Endothelial cell of umbilical vein (primary cell): ENCODE results near the gene RSPH10B2.
"Not testable (repeated sequence)": the region's sequence is repeated elsewhere in the genome, so short reads cannot be mapped to it uniquely, and the experiment has no call there.

Source experiments
- EZH2 ChIP-seq: IDR thresholded peaks from 2 replicates; pipeline ENCODE4 v1.6.1; 2012; ENCODE audit warnings: borderline replicate concordance, low read depth, mild to moderate bottlenecking, moderate library complexity, low read length, inconsistent platforms; ENCODE audit not compliant: severe bottlenecking
- JUN ChIP-seq: IDR thresholded peaks from 2 replicates; pipeline ENCODE4 v1.6.1; 2011; ENCODE audit warnings: borderline replicate concordance, low read depth; ENCODE audit not compliant: insufficient read length, insufficient read depth
- POLR2AphosphoS5 ChIP-seq: IDR thresholded peaks from 2 replicates; pipeline ENCODE4 v1.6.1; 2012; ENCODE audit warnings: low read depth, mild to moderate bottlenecking, control low read depth, low read length, moderate library complexity; ENCODE audit not compliant: insufficient read depth
- TF ChIP-seq, protein P1 (sequence below), 2 donors: IDR thresholded peaks; 1 replicate in 1 of 2; 2 replicates in 1 of 2; pipeline ENCODE4 v1.5.1; 2011; ENCODE audit warnings: low read length in 2 of 2, mild to moderate bottlenecking in 2 of 2, moderate library complexity in 2 of 2, control low read depth in 1 of 2, inconsistent platforms in 1 of 2, low read depth in 1 of 2; ENCODE audit not compliant: insufficient read depth in 1 of 2; ENCODE audit errors: extremely low read depth in 1 of 2

DNA sequence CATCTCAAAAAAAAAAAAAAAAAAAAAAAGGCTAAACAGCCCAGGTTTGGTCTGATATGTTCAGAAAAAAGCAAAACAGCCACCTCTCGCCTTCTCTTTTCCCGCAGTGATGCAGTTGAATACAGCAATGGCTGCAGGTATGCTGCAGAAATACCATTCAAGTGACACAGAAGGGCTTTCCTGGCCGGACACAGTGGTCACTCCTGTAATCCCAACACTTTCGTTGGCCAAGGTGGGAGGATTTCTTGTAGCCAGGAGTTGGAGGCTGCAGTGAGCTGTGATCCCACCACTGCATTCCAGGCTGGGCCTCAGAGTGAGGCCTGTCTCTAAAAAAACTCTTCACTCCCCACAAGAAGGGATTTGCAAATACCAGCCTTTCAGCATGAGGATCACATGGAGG lies 29.6 kb upstream of the RSPH10B2 start:
- not testable (repeated sequence) for TF ChIP-seq EZH2, JUN, POLR2AphosphoS5
- TF ChIP-seq, protein P1, sequence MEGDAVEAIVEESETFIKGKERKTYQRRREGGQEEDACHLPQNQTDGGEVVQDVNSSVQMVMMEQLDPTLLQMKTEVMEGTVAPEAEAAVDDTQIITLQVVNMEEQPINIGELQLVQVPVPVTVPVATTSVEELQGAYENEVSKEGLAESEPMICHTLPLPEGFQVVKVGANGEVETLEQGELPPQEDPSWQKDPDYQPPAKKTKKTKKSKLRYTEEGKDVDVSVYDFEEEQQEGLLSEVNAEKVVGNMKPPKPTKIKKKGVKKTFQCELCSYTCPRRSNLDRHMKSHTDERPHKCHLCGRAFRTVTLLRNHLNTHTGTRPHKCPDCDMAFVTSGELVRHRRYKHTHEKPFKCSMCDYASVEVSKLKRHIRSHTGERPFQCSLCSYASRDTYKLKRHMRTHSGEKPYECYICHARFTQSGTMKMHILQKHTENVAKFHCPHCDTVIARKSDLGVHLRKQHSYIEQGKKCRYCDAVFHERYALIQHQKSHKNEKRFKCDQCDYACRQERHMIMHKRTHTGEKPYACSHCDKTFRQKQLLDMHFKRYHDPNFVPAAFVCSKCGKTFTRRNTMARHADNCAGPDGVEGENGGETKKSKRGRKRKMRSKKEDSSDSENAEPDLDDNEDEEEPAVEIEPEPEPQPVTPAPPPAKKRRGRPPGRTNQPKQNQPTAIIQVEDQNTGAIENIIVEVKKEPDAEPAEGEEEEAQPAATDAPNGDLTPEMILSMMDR (IDR thresholded peaks at IDR 0.05; ENCODE audit: extremely low read depth in 1 of 2, insufficient read depth in 1 of 2, low read depth in 1 of 2, low read length in 2 of 2) = not testable (repeated sequence)
